Endothelial cell of umbilical vein (primary cell): ENCODE data around the gene PPARD. TPM values are rescaled to one million over a fixed set of nuclear protein-coding genes. Genes with fewer than 3 reads are reported as not detected.

Source experiments
- BruUV-seq: library from RNA; stranded (reverse); fragments of 400-500 nt; replicated peaks from 2 replicates; lab custom pipeline; 2021; lab: Mats Ljungman, UMichigan
- CTCF ChIA-PET: fragments of 300-600, 350-600 bp; sonication (Branson Sonifier 250); formaldehyde crosslinking; loops from one replicate; lab custom pipeline; 2021; ENCODE audit warnings: antibody characterized with exemption, inconsistent platforms; lab: Charles Lee
- POLR2A ChIA-PET: fragments of 300-600, 350-600 bp; sonication (Branson Sonifier 250); formaldehyde crosslinking; loops from one replicate; lab custom pipeline; 2021; ENCODE audit warnings: antibody characterized with exemption, inconsistent platforms; lab: Charles Lee
- DNase-seq: peaks from one replicate; pipeline ENCODE4 v3.0.0-alpha.2; 2011; ENCODE audit warnings: low read depth, low spot score
- FAIRE-seq: peaks from 2 replicates; lab custom pipeline; 2011; peaks lifted over from hg19 to GRCh38; lab: Jason Lieb, UNC
- H2AFZ ChIP-seq: 2 replicates; pipeline ENCODE4 v1.6.0; 2012; ENCODE audit warnings: low read depth, low read length, control low read depth, inconsistent platforms
- H3K27ac ChIP-seq: 2 replicates; pipeline ENCODE4 v1.5.1; 2011; ENCODE audit warnings: low read depth, mild to moderate bottlenecking, control low read depth, low read length, moderate library complexity; ENCODE audit not compliant: insufficient read depth
- H3K27me3 ChIP-seq, 2 experiments: 2 replicates each; pipeline versions ENCODE4 v1.6.0 to v1.6.1; 2011; ENCODE audit warnings: low read length in 2 of 2, mixed read lengths in 1 of 2; ENCODE audit not compliant: control insufficient read depth in 2 of 2, insufficient read depth in 2 of 2
- H3K36me3 ChIP-seq, 2 experiments: 2 replicates in 1 of 2; 3 replicates in 1 of 2; pipeline ENCODE4 v1.5.1; 2011; ENCODE audit warnings: low read length in 2 of 2, mild to moderate bottlenecking in 1 of 2, moderate library complexity in 1 of 2; ENCODE audit not compliant: control insufficient read depth in 2 of 2, insufficient read depth in 2 of 2; ENCODE audit errors: extremely low read depth in 1 of 2
- H3K4me1 ChIP-seq: 3 replicates; pipeline ENCODE4 v1.5.1; 2011; ENCODE audit warnings: mild to moderate bottlenecking, low read length; ENCODE audit not compliant: control insufficient read depth, insufficient read depth; ENCODE audit errors: extremely low read depth
- H3K4me2 ChIP-seq: 2 replicates; pipeline ENCODE4 v1.6.1; 2011; ENCODE audit warnings: low read length, control low read depth, mixed read lengths; ENCODE audit not compliant: insufficient read depth
- H3K4me3 ChIP-seq, 3 experiments: fragments of 200-600 bp in 1 of 3; sonication (generic), shearing (Covaris generic) in 1 of 3; replicated peaks in 1 of 3; 2 replicates each; pipeline ENCODE4 v1.5.1; 2011 to 2016; ENCODE audit warnings: control low read depth in 3 of 3, low read length in 3 of 3, mild to moderate bottlenecking in 2 of 3, inconsistent platforms in 1 of 3, low read depth in 1 of 3, moderate library complexity in 1 of 3; ENCODE audit not compliant: insufficient read depth in 1 of 3
- H3K79me2 ChIP-seq: 2 replicates; pipeline ENCODE4 v1.6.0; 2012; ENCODE audit warnings: low read length, inconsistent platforms; ENCODE audit not compliant: control insufficient read depth, insufficient read depth
- H3K9ac ChIP-seq: replicated peaks from 2 replicates; pipeline ENCODE3; 2011; ENCODE audit warnings: low read length, control low read depth; ENCODE audit not compliant: insufficient read depth; ENCODE audit errors: extremely low read depth
- H3K9me1 ChIP-seq: replicated peaks from 3 replicates; pipeline ENCODE4 v1.6.0; 2011; ENCODE audit warnings: mild to moderate bottlenecking, low read length; ENCODE audit not compliant: control insufficient read depth, insufficient read depth; ENCODE audit errors: extremely low read depth
- H3K9me3 ChIP-seq: replicated peaks from 2 replicates; pipeline ENCODE4 v1.5.1; 2012; ENCODE audit warnings: low read length, inconsistent platforms; ENCODE audit not compliant: control insufficient read depth, insufficient read depth
- H4K20me1 ChIP-seq: replicated peaks from 2 replicates; pipeline ENCODE3; 2011; ENCODE audit warnings: mild to moderate bottlenecking, low read length; ENCODE audit not compliant: control insufficient read depth, insufficient read depth; ENCODE audit errors: extremely low read depth
- EZH2 ChIP-seq: IDR thresholded peaks from 2 replicates; pipeline ENCODE4 v1.6.1; 2012; ENCODE audit warnings: borderline replicate concordance, low read depth, mild to moderate bottlenecking, moderate library complexity, low read length, inconsistent platforms; ENCODE audit not compliant: severe bottlenecking
- FOS ChIP-seq: IDR thresholded peaks from 2 replicates; pipeline ENCODE4 v1.6.1; 2011; ENCODE audit warnings: mild to moderate bottlenecking, low read length, moderate library complexity, borderline replicate concordance; ENCODE audit not compliant: insufficient read depth
- GATA2 ChIP-seq: IDR thresholded peaks from 2 replicates; pipeline ENCODE4 v1.7.0; 2011; ENCODE audit warnings: low read depth, mild to moderate bottlenecking, moderate library complexity, mixed read lengths, low read length; ENCODE audit not compliant: insufficient read length, insufficient read depth
- JUN ChIP-seq: IDR thresholded peaks from 2 replicates; pipeline ENCODE4 v1.6.1; 2011; ENCODE audit warnings: borderline replicate concordance, low read depth; ENCODE audit not compliant: insufficient read length, insufficient read depth
- MAX ChIP-seq: IDR thresholded peaks from 2 replicates; pipeline ENCODE4 v1.6.1; 2011; ENCODE audit not compliant: insufficient read depth, insufficient read length
- MYC ChIP-seq: IDR thresholded peaks from one replicate; pipeline ENCODE4 v1.6.1; 2011; ENCODE audit warnings: mild to moderate bottlenecking, low read depth, low read length
- POLR2A ChIP-seq: IDR thresholded peaks from 2 replicates; pipeline ENCODE4 v1.6.1; 2012; ENCODE audit warnings: low read depth, mild to moderate bottlenecking, control low read depth, low read length
- POLR2AphosphoS5 ChIP-seq: IDR thresholded peaks from 2 replicates; pipeline ENCODE4 v1.6.1; 2012; ENCODE audit warnings: low read depth, mild to moderate bottlenecking, control low read depth, low read length, moderate library complexity; ENCODE audit not compliant: insufficient read depth
- dilution Hi-C: fragments of 300-500 bp; cut with MboI; formaldehyde crosslinking; loops from one replicate; pipeline ENCODE4 v1.15.0; 2019; ENCODE audit warnings: low sequenced_read_pairs; ENCODE audit not compliant: extremely low pct_ligation_motif_present
- intact Hi-C: fragments of 100-400 bp; cut with micrococcal nuclease; formaldehyde crosslinking; loops from one replicate; pipeline ENCODE4 v1.10.0; 2022
- polyA plus RNA-seq, 4 experiments: library from polyadenylated mRNA; depleted of rRNA in 3 of 4; stranded (reverse) in 3 of 4; unstranded in 1 of 4; fragments of >200 nt; gene quantifications; 2 replicates each; pipeline versions ENCODE4 v1.2.1 to v1.2.3, GENCODE V29; 2011 to 2012; ENCODE audit warnings: missing spikeins in 1 of 4
- total RNA-seq: library from RNA; stranded (reverse); gene quantifications from 2 replicates; pipeline ENCODE4 v1.2.3, GENCODE V29; 2021
- TF ChIP-seq, protein P1 (sequence below), 2 donors: IDR thresholded peaks; 1 replicate in 1 of 2; 2 replicates in 1 of 2; pipeline ENCODE4 v1.5.1; 2011; ENCODE audit warnings: low read length in 2 of 2, mild to moderate bottlenecking in 2 of 2, moderate library complexity in 2 of 2, control low read depth in 1 of 2, inconsistent platforms in 1 of 2, low read depth in 1 of 2; ENCODE audit not compliant: insufficient read depth in 1 of 2; ENCODE audit errors: extremely low read depth in 1 of 2

PPARD gene
- total and polyA plus RNA-seq, 2 donors (not counting 3 experiments of a cell fraction or from before 2014, with no cell fraction given) = 23.4 to 29.2 TPM

GRCh38 chr6:35304299-35304698, 38.1 kb upstream of the PPARD start:
- H2AFZ ChIP-seq = no peak overlapping the region
- H3K4me3 ChIP-seq = no peak overlapping the region
- DNase-seq (no peak), FAIRE-seq (no peak)
- no peak for TF ChIP-seq MYC
- TF ChIP-seq POLR2A = no peak
- no peak for TF ChIP-seq POLR2AphosphoS5
- no peak for TF ChIP-seq JUN
- TF ChIP-seq GATA2 = no peak
- TF ChIP-seq MAX = no peak
- TF ChIP-seq FOS = no peak
- TF ChIP-seq EZH2 = no peak
- TF ChIP-seq, protein P1, sequence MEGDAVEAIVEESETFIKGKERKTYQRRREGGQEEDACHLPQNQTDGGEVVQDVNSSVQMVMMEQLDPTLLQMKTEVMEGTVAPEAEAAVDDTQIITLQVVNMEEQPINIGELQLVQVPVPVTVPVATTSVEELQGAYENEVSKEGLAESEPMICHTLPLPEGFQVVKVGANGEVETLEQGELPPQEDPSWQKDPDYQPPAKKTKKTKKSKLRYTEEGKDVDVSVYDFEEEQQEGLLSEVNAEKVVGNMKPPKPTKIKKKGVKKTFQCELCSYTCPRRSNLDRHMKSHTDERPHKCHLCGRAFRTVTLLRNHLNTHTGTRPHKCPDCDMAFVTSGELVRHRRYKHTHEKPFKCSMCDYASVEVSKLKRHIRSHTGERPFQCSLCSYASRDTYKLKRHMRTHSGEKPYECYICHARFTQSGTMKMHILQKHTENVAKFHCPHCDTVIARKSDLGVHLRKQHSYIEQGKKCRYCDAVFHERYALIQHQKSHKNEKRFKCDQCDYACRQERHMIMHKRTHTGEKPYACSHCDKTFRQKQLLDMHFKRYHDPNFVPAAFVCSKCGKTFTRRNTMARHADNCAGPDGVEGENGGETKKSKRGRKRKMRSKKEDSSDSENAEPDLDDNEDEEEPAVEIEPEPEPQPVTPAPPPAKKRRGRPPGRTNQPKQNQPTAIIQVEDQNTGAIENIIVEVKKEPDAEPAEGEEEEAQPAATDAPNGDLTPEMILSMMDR (IDR thresholded peaks at IDR 0.05; ENCODE audit: extremely low read depth in 1 of 2, insufficient read depth in 1 of 2, low read depth in 1 of 2, low read length in 2 of 2) = no peak
- no peak overlapping the region for H3K4me2 ChIP-seq
- intact Hi-C loops = no loop called here
- H3K79me2 ChIP-seq = no peaks in the 10 kb centered on the region
- POLR2A ChIA-PET = no interaction called here
- peaks cover 7% of the 10 kb centered on the region for H3K4me1 ChIP-seq
- no peaks in the 10 kb centered on the region for H3K9me3 ChIP-seq
- dilution Hi-C loops = no loop called here
- no peak overlapping the region for H3K9ac ChIP-seq
- no peaks in the 10 kb centered on the region for H4K20me1 ChIP-seq
- CTCF ChIA-PET = interaction anchor here (0.6 kb wide), 1 partner anchor 8 kb away, joined by 3 read pairs; no protein-coding TSS in a partner anchor
- H3K36me3 ChIP-seq = no peaks in the 10 kb centered on the region
- H3K9me1 ChIP-seq = no peaks in the 10 kb centered on the region
- no peaks in the 10 kb centered on the region for H3K27me3 ChIP-seq
- no peak overlapping the region for H3K27ac ChIP-seq
- BruUV-seq = no TSS peak
